Peyer's patch (tissue), 4 donors: ENCODE data around the gene POU6F2. TPM values are rescaled to one million over a fixed set of nuclear protein-coding genes. Genes with fewer than 3 reads are reported as not detected.

Experiments used
- DNase-seq, 3 donors: peaks; one replicate each; pipeline ENCODE4 v3.0.0-alpha.2; 2017 to 2019
- H3K27ac ChIP-seq, 4 donors: fragments of 200-600 bp; sonication (generic); one replicate each; pipeline ENCODE4 v1.5.1; 2016 to 2019
- H3K27me3 ChIP-seq, 2 donors: fragments of 200-600 bp; sonication (generic); one replicate each; pipeline ENCODE4 v1.5.1; 2019
- H3K36me3 ChIP-seq, 3 donors: fragments of 200-600 bp; sonication (generic); one replicate each; pipeline ENCODE4 v1.5.1; 2016 to 2019
- H3K4me1 ChIP-seq, 4 donors: fragments of 200-600 bp; sonication (generic); one replicate each; pipeline ENCODE4 v1.5.1; 2016 to 2019
- H3K4me3 ChIP-seq, 4 donors: fragments of 200-600 bp; sonication (generic); 1 replicate in 3 of 4; 2 replicates in 1 of 4; pipeline ENCODE4 v1.5.1; 2016 to 2019; ENCODE audit warnings: mild to moderate bottlenecking in 1 of 4
- H3K9me3 ChIP-seq, 4 donors: fragments of 200-600 bp; sonication (generic); one replicate each; pipeline ENCODE4 v1.5.1; 2016 to 2019; ENCODE audit warnings: mild to moderate bottlenecking in 1 of 4
- POLR2A ChIP-seq, 2 donors: fragments of 450-650 bp; IDR thresholded peaks; one replicate each; pipeline ENCODE4 v1.5.1; 2017; ENCODE audit warnings: antibody characterized with exemption in 2 of 2, mild to moderate bottlenecking in 2 of 2, moderate library complexity in 2 of 2
- total RNA-seq, 4 donors: library from RNA; depleted of rRNA; stranded (reverse); fragments of >200 nt; gene quantifications; one replicate each; pipeline ENCODE4 v1.1.0, GENCODE V29; 2016
- TF ChIP-seq, protein P1 (sequence below), 6 experiments: fragments of 450-650 bp in 4 of 6; fragments of 200-600 bp in 2 of 6; sonication (generic) in 1 of 6; IDR thresholded peaks; one replicate each; pipeline ENCODE4 v1.5.1; 2017 to 2019; ENCODE audit warnings: antibody characterized with exemption in 6 of 6, mild to moderate bottlenecking in 3 of 6, moderate library complexity in 1 of 6

The POU6F2 gene
- total RNA-seq, 4 donors from 2014 or later: 0.80 to 1.3 (median 1.2) TPM; not detected in 1

DNA sequence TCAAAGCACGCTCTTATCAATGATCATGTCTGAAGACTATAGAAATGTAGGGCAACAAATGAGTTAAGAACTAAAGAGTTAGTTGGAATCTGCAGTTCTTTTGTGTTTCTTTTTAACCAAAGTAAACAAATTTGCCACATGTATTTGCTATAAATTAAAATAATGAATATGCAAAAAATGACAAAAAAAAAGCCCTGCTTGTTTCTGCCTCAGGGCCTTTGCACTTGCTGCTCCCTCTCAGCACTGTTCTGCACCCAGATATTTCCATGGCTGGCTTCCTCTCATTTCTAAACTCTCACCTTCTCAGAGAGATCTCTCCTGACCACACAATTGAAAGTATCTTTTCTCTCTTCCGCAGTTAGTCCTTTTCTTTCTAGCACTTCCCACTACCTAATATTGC lies 406.7 kb downstream of the POU6F2 start:
- H3K36me3 ChIP-seq: no peaks in the 10 kb centered on the region
- no peak overlapping the region for H3K4me3 ChIP-seq
- no peak overlapping the region for H3K27ac ChIP-seq
- no peak for DNase-seq
- TF ChIP-seq, protein P1, sequence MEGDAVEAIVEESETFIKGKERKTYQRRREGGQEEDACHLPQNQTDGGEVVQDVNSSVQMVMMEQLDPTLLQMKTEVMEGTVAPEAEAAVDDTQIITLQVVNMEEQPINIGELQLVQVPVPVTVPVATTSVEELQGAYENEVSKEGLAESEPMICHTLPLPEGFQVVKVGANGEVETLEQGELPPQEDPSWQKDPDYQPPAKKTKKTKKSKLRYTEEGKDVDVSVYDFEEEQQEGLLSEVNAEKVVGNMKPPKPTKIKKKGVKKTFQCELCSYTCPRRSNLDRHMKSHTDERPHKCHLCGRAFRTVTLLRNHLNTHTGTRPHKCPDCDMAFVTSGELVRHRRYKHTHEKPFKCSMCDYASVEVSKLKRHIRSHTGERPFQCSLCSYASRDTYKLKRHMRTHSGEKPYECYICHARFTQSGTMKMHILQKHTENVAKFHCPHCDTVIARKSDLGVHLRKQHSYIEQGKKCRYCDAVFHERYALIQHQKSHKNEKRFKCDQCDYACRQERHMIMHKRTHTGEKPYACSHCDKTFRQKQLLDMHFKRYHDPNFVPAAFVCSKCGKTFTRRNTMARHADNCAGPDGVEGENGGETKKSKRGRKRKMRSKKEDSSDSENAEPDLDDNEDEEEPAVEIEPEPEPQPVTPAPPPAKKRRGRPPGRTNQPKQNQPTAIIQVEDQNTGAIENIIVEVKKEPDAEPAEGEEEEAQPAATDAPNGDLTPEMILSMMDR (IDR thresholded peaks at IDR 0.05): no peak
- no peak for TF ChIP-seq POLR2A (IDR thresholded peaks at IDR 0.05)
- H3K9me3 ChIP-seq: no peaks in the 10 kb centered on the region
- no peaks in the 10 kb centered on the region for H3K27me3 ChIP-seq
- no peaks in the 10 kb centered on the region for H3K4me1 ChIP-seq

DNA sequence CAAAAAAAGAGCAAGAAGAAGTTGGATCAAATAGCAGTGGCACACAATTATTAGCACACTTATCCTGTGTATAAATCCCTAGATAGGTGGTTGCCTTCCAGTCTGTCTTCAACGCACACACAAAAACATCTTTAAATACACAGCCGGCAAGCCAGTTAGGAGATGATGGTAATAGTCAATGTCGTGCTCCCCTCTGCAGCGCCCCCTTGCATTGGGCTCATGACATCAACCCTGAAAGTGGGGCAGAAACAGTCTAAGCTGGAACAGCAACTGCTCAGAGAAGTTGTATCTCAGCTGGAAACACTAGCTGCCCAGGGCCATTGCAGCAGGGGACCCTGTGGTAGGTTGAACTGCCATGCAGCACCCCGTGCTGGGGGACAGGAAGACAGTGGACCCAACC lies 409.0 kb downstream of the POU6F2 start:
- no peak overlapping the region for H3K27ac ChIP-seq
- H3K4me3 ChIP-seq: no peak overlapping the region
- H3K9me3 ChIP-seq: no peaks in the 10 kb centered on the region
- H3K4me1 ChIP-seq: no peaks in the 10 kb centered on the region
- H3K27me3 ChIP-seq: no peaks in the 10 kb centered on the region
- no peak for DNase-seq
- no peak for TF ChIP-seq POLR2A (IDR thresholded peaks at IDR 0.05)
- TF ChIP-seq, protein P1 (IDR thresholded peaks at IDR 0.05): no peak
- H3K36me3 ChIP-seq: no peaks in the 10 kb centered on the region

DNA sequence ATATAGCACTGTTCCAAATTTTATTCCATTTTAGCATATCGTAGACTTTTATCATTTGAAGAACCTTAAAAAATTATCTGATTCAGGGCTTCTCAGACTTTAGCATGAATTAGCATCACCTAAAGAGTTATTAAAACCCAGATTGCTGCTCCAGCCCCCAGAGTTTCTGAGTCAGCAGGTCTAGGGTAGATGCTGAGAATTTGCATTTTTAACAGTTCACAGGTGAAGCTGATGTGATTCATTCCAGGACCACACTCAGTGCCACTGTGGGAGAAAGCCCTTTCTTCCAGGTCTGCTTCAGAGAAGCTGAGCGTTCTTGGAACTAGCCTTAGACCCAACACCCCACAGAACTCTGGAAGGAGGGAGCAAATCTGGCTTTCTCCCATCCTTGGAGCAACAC lies 414.4 kb downstream of the POU6F2 start:
- Histone ChIP-seq H3K4me3 (no peak overlapping the region), H3K27ac (no peak overlapping the region), H3K4me1 (no peaks in the 10 kb centered on the region), H3K9me3 (no peaks in the 10 kb centered on the region), H3K27me3 (no peaks in the 10 kb centered on the region), H3K36me3 (no peaks in the 10 kb centered on the region)
- TF ChIP-seq POLR2A (IDR thresholded peaks at IDR 0.05): no peak
- TF ChIP-seq, protein P1 (IDR thresholded peaks at IDR 0.05): no peak
- no peak for DNase-seq

DNA sequence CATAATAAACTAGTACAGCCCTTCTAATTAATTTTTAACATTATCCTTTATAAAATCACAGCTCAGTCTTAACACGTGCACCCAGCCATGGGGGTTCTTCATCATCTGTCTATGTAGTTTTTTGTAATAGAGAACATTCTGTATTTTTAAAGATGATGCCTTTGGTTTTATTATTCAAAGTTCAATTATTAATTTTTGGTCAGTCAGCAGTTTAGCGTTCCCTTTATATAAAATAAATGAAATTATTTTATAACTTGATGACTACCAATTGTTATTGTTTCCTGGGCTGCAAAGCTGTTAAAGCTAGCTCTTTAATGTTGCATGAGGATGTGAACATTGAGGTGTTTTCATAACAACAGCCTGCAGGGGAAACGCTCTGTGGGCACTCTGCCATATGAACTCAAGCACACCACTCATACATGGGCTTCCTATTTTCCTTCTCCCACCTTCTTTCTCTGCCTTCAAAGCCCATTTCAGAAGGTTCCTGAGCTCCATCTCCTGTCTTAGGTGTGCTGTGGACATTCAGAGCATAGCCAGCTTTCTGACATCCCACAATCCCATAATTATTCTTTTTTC lies 416.5 kb downstream of the POU6F2 start:
- Histone ChIP-seq H3K4me3 (no peak overlapping the region), H3K27me3 (no peaks in the 10 kb centered on the region), H3K27ac (no peak overlapping the region), H3K36me3 (no peaks in the 10 kb centered on the region), H3K4me1 (no peaks in the 10 kb centered on the region), H3K9me3 (no peaks in the 10 kb centered on the region)
- TF ChIP-seq, protein P1 (IDR thresholded peaks at IDR 0.05): no peak
- no peak for TF ChIP-seq POLR2A (IDR thresholded peaks at IDR 0.05)
- no peak for DNase-seq

DNA sequence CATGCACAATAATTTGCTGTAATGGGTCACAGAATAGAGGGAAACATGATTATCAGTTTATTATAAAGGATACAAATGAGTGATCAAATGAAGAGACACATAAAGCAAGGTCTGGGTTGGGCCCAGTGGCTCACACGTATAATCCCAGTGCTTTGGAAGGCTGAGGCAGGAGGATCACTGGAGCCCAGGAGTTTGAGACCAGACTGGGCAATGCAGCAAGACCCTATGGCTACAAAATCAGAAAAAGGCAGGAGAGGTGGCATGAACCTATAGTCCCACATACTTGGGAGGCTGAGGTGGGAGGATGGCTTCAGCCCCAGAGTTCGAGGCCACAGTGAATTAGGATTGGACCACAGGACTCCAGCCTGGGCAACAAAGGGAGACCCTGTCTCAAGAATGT lies 421.7 kb downstream of the POU6F2 start:
- no peaks in the 10 kb centered on the region for H3K9me3 ChIP-seq
- no peaks in the 10 kb centered on the region for H3K4me1 ChIP-seq
- no peaks in the 10 kb centered on the region for H3K27me3 ChIP-seq
- no peak overlapping the region for H3K4me3 ChIP-seq
- DNase-seq: no peak
- TF ChIP-seq POLR2A (IDR thresholded peaks at IDR 0.05): no peak
- TF ChIP-seq, protein P1 (IDR thresholded peaks at IDR 0.05): no peak
- H3K36me3 ChIP-seq: no peaks in the 10 kb centered on the region
- no peak overlapping the region for H3K27ac ChIP-seq

DNA sequence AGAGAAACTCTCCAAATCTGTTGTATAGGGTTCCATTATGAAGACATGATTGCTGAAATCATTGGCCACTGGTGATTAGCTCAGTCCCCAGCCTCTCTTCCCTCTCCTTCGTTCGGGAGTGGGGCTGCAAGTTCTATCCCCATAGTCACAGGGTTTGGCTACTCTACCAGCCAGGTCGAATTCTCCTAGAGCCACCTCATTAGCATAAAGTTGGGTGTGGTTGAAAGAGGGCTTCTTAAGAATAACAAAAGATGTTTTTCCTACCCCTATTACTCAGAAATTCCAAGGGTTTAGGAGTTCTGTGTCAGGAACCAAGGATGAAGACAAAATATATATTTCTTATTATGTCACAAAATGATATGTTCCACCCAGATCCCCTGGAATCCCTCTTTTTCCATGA lies 422.3 kb downstream of the POU6F2 start:
- Histone ChIP-seq H3K4me3 (no peak overlapping the region), H3K36me3 (no peaks in the 10 kb centered on the region), H3K27me3 (no peaks in the 10 kb centered on the region), H3K4me1 (no peaks in the 10 kb centered on the region), H3K9me3 (no peaks in the 10 kb centered on the region), H3K27ac (no peak overlapping the region)
- no peak for DNase-seq
- TF ChIP-seq, protein P1 (IDR thresholded peaks at IDR 0.05): no peak
- no peak for TF ChIP-seq POLR2A (IDR thresholded peaks at IDR 0.05)
